DND-41 (cell line): ENCODE results near the gene IL1RAP.

ENCODE experiments used
- CTCF ChIP-seq: IDR thresholded peaks from 2 replicates; pipeline ENCODE4 v1.5.1; 2012; ENCODE audit warnings: borderline replicate concordance, low read length, moderate library complexity, mild to moderate bottlenecking; ENCODE audit not compliant: poor library complexity, severe bottlenecking; ENCODE audit errors: extremely low read depth
- EZH2 ChIP-seq: IDR thresholded peaks from 3 replicates; pipeline ENCODE4 v1.6.1; 2012; ENCODE audit warnings: borderline replicate concordance, low read depth, mild to moderate bottlenecking, moderate library complexity, low read length, inconsistent platforms; ENCODE audit not compliant: severe bottlenecking

- no peak for TF ChIP-seq CTCF
- TF ChIP-seq EZH2 = no peak
These were observed 81.4 kb downstream of the IL1RAP start for GRCh38 chr3:190595179-190595795.
